OCI-LY3 (cell line): ENCODE measurements around the gene RNF220.

ENCODE experiments used
- H2AFZ ChIP-seq: fragments of 200-600, 300-600 bp; shearing (Covaris generic); 2 replicates; pipeline ENCODE4 v1.6.0; 2014; ENCODE audit warnings: antibody characterized with exemption, low read depth, low read length
- H3K27ac ChIP-seq: fragments of 200-600, 300-600 bp; sonication (generic); 2 replicates; pipeline ENCODE4 v1.5.1; 2014; ENCODE audit warnings: mild to moderate bottlenecking, low read length, moderate library complexity, mixed read lengths
- H3K27me3 ChIP-seq: fragments of 200-600, 300-600 bp; sonication (generic); 2 replicates; pipeline ENCODE4 v1.6.1; 2014; ENCODE audit warnings: low read depth, low read length, mixed read lengths
- H3K36me3 ChIP-seq: fragments of 200-600, 300-600 bp; sonication (generic); replicated peaks from 2 replicates; pipeline ENCODE3; 2014; ENCODE audit warnings: low read depth, low read length, mixed read lengths
- H3K4me1 ChIP-seq: fragments of 300-600, 200-600 bp; sonication (generic); 2 replicates; pipeline ENCODE4 v1.6.1; 2014; ENCODE audit warnings: low read length, mixed read lengths
- H3K4me2 ChIP-seq: fragments of 200-600, 300-600 bp; sonication (generic); 2 replicates; pipeline ENCODE4 v1.6.1; 2014; ENCODE audit warnings: low read length, mixed read lengths
- H3K4me3 ChIP-seq: fragments of 300-600, 200-600 bp; sonication (generic); 2 replicates; pipeline ENCODE4 v1.5.1; 2014; ENCODE audit warnings: antibody characterized with exemption, mild to moderate bottlenecking, low read length, moderate library complexity
- H3K79me2 ChIP-seq: fragments of 300-600, 200-600 bp; shearing (Covaris generic); 2 replicates; pipeline ENCODE4 v1.6.1; 2014; ENCODE audit warnings: mild to moderate bottlenecking, low read length, mixed read lengths
- H3K9ac ChIP-seq: fragments of 300-600, 200-600 bp; shearing (Covaris generic); 2 replicates; pipeline ENCODE4 v1.6.0; 2014; ENCODE audit warnings: mild to moderate bottlenecking, low read length, moderate library complexity
- H3K9me3 ChIP-seq: fragments of 200-600, 300-600 bp; shearing (Covaris generic); 2 replicates; pipeline ENCODE4 v1.6.1; 2014; ENCODE audit warnings: low read length, mixed read lengths; ENCODE audit not compliant: insufficient read depth
- H4K20me1 ChIP-seq: fragments of 200-600, 300-600 bp; sonication (generic); 2 replicates; pipeline ENCODE4 v1.6.1; 2016; ENCODE audit warnings: low read length, mixed read lengths; ENCODE audit not compliant: insufficient read depth
- EZH2phosphoT487 ChIP-seq: fragments of 200-600 bp; shearing (Covaris generic); IDR thresholded peaks from 2 replicates; pipeline ENCODE4 v1.6.1; 2018; ENCODE audit warnings: antibody characterized with exemption, mixed run types, low read depth
- TF ChIP-seq, protein P1 (sequence below): fragments of 200-600, 300-600 bp; sonication (generic); IDR thresholded peaks from 2 replicates; pipeline ENCODE4 v1.5.1; 2014; ENCODE audit warnings: antibody characterized with exemption, low read length, low read depth

RNF220 gene

DNA sequence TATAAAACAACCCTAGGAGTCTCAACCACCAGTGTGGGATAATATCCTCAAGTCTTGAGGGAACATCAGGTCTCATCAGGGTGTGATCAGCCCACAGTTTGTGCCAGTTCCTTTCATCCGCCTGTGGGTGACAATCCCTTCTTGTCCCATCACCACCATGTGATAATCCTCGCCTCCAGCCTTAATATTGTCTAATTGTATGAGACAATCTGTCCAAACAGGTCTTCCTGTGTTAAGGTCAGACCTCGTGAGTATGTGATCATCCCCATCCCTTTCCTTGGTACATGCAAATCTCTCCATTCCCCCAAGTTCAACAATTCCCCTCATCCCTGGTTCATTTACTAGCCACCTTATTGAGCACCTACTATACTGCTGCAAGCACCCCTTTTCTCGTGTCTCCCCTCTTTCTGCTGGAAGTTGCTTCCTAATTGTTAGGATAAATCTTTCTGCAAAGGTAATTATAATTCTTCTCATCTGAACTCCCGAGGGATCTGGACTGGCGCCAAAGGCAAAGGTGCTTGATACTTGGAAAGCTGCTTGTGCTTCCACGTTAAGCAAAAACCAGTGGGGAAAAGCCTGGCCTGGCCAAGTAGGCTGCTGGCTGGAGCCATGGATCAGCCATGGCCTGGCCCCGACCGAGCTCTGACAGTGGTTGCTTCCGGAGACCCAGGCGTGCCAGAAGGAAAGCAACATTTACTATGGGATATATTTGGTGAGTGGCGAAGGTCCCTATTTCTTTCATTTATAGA, 92.5 kb downstream of the RNF220 start:
- no peak overlapping the region for H3K4me2 ChIP-seq
- no peak overlapping the region for H3K27ac ChIP-seq
- peaks cover 15% of the 10 kb centered on the region for H3K4me1 ChIP-seq
- H3K4me3 ChIP-seq = no peak overlapping the region
- H3K36me3 ChIP-seq = no peaks in the 10 kb centered on the region
- H3K79me2 ChIP-seq = no peaks in the 10 kb centered on the region
- H2AFZ ChIP-seq = no peak overlapping the region
- H3K9ac ChIP-seq = no peak overlapping the region
- TF ChIP-seq, protein P1, sequence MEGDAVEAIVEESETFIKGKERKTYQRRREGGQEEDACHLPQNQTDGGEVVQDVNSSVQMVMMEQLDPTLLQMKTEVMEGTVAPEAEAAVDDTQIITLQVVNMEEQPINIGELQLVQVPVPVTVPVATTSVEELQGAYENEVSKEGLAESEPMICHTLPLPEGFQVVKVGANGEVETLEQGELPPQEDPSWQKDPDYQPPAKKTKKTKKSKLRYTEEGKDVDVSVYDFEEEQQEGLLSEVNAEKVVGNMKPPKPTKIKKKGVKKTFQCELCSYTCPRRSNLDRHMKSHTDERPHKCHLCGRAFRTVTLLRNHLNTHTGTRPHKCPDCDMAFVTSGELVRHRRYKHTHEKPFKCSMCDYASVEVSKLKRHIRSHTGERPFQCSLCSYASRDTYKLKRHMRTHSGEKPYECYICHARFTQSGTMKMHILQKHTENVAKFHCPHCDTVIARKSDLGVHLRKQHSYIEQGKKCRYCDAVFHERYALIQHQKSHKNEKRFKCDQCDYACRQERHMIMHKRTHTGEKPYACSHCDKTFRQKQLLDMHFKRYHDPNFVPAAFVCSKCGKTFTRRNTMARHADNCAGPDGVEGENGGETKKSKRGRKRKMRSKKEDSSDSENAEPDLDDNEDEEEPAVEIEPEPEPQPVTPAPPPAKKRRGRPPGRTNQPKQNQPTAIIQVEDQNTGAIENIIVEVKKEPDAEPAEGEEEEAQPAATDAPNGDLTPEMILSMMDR = no peak
- TF ChIP-seq EZH2phosphoT487 = no peak
- no peaks in the 10 kb centered on the region for H3K9me3 ChIP-seq
- no peaks in the 10 kb centered on the region for H4K20me1 ChIP-seq
- H3K27me3 ChIP-seq = no peaks in the 10 kb centered on the region

DNA sequence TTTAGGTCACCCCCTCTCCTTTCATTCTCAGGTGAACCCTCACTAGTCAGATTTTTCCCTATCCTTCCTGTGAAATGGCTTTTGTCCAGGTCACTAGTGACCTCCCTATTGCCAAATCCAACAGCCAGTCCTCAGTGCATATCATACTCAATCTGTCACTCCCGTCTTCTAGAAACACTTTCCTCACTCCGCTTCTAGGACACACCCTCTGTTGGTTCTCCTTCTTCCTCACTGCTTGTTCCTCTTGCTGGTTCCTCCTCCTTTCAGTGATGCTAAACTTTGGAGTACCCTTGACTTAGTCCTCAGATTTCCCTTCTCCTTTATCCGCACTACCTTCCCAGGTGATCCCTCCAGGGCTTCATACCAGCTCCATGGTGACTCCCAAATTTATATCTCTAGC, 94.3 kb downstream of the RNF220 start:
- Histone ChIP-seq H3K4me3 (no peak overlapping the region), H3K4me1 (peaks cover 20% of the 10 kb centered on the region), H3K4me2 (peak overlapping the region; percentile 21), H3K9ac (no peak overlapping the region), H3K9me3 (no peaks in the 10 kb centered on the region), H3K36me3 (no peaks in the 10 kb centered on the region), H3K79me2 (no peaks in the 10 kb centered on the region), H3K27ac (no peak overlapping the region), H2AFZ (no peak overlapping the region), H4K20me1 (no peaks in the 10 kb centered on the region), H3K27me3 (no peaks in the 10 kb centered on the region)
- TF ChIP-seq, protein P1 = no peak
- no peak for TF ChIP-seq EZH2phosphoT487

DNA sequence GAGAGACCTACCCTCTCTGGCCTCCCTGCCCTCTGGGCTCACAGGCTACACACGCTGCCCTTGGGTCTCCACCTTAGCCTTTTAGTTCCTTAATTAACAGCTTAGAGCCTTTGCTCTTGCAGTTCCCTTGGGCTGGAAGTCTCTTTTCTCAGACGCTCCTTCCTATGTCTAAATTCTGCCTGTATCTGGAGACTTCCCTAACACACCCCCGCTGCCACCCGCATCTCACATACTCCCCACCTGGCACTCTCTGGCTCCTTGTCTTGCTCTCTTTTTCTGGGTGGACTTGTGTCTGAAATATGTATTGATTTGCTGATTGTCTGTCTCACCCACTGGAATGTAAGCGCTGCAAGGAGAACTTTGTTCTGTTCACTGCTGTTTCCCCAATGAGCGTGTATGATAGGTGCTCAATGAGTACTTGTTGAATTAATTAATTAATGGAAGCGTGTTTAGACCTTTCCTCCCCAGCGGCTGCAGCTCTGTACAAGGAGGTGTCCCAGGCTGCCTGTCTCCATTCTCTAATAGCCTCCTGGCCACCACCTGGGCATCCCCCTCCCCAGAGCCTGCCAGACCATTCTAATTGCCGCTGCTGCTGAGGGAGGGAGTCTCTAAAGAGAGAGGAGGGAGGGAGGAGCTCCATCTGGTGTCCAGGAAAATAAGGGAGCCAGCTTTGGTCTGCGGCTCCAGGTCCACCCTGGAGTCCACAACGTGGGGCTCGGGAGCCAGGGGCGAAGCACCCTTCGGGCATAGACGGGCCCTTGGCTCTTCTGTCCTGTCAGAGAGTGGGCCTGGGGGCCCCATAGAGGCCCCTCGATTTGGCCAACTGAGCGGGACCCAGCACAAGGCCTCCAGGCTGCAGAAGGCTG, 95.4 kb downstream of the RNF220 start:
- peaks cover 20% of the 10 kb centered on the region for H3K4me1 ChIP-seq
- H3K4me3 ChIP-seq = no peak overlapping the region
- no peak for TF ChIP-seq EZH2phosphoT487
- TF ChIP-seq, protein P1 = 0 out of 2 replicates have a peak, but pooled peaks have one; percentile 4
- no peaks in the 10 kb centered on the region for H3K9me3 ChIP-seq
- no peaks in the 10 kb centered on the region for H3K36me3 ChIP-seq
- H3K9ac ChIP-seq = no peak overlapping the region
- H3K27ac ChIP-seq = no peak overlapping the region
- H4K20me1 ChIP-seq = no peaks in the 10 kb centered on the region
- H3K79me2 ChIP-seq = no peaks in the 10 kb centered on the region
- no peak overlapping the region for H2AFZ ChIP-seq
- no peak overlapping the region for H3K4me2 ChIP-seq
- no peaks in the 10 kb centered on the region for H3K27me3 ChIP-seq
